Right hindlimb (tissue), 1 donor: ENCODE data around the gene MRE11.

Experiments
- DNase-seq: peaks from one replicate; pipeline ENCODE4 v3.0.0-alpha.2; 2018

The MRE11 gene

GRCh38 chr11:94504689-94505293 is 11.1 kb upstream of the MRE11 start:
- DNase-seq: no peak

- no peak for DNase-seq
These were observed 7.9 kb upstream of the MRE11 start for GRCh38 chr11:94501522-94501921.

- no peak for DNase-seq
These were observed 6.5 kb upstream of the MRE11 start for GRCh38 chr11:94500181-94500580.

- no peak for DNase-seq
These were observed 559 bp upstream of the MRE11 start for GRCh38 chr11:94494126-94494680.

- no peak for DNase-seq
These were observed 7.6 kb downstream of the MRE11 start for GRCh38 chr11:94486068-94486467.

- DNase-seq: no peak
These were observed 12.3 kb downstream of the MRE11 start for GRCh38 chr11:94481342-94481741.

- DNase-seq: no peak
These were observed 16.0 kb downstream of the MRE11 start for GRCh38 chr11:94477624-94478023.

- no peak for DNase-seq
These were observed 20.5 kb downstream of the MRE11 start for GRCh38 chr11:94472916-94473799.

- DNase-seq: no peak
These were observed 24.2 kb downstream of the MRE11 start for GRCh38 chr11:94469416-94469815.

- no peak for DNase-seq
These were observed 34.1 kb downstream of the MRE11 start for GRCh38 chr11:94459576-94459975.

- DNase-seq: no peak
These were observed 36.3 kb downstream of the MRE11 start for GRCh38 chr11:94457118-94458029.

GRCh38 chr11:94455861-94456260 is 37.8 kb downstream of the MRE11 start:
- no peak for DNase-seq

GRCh38 chr11:94454301-94454700 is 39.3 kb downstream of the MRE11 start:
- no peak for DNase-seq

GRCh38 chr11:94452988-94453387 is 40.7 kb downstream of the MRE11 start:
- DNase-seq: no peak

GRCh38 chr11:94450048-94450447 is 43.6 kb downstream of the MRE11 start:
- no peak for DNase-seq

- DNase-seq: no peak
These were observed 44.2 kb downstream of the MRE11 start for GRCh38 chr11:94449437-94449836.

GRCh38 chr11:94449029-94449428 is 44.6 kb downstream of the MRE11 start:
- DNase-seq: no peak

GRCh38 chr11:94447149-94447548 is 46.5 kb downstream of the MRE11 start:
- no peak for DNase-seq

- DNase-seq: no peak
These were observed 48.0 kb downstream of the MRE11 start for GRCh38 chr11:94445641-94446040.

GRCh38 chr11:94433049-94433448 is 60.6 kb downstream of the MRE11 start:
- DNase-seq: no peak

GRCh38 chr11:94424662-94425061 is 69.0 kb downstream of the MRE11 start:
- DNase-seq: no peak

- no peak for DNase-seq
These were observed 69.6 kb downstream of the MRE11 start for GRCh38 chr11:94424011-94424410.

- no peak for DNase-seq
These were observed 70.1 kb downstream of the MRE11 start for GRCh38 chr11:94423507-94423906.
